HL-60 (cell line): ENCODE measurements around the gene TENM4.

Experiments used
- DNase-seq, 2 experiments: peaks; one replicate each; pipeline ENCODE4 v3.0.0-alpha.2; 2010 to 2020; ENCODE audit warnings: low read depth in 1 of 2, low spot score in 1 of 2
- H3K27ac ChIP-seq: fragments of 250-450 bp; sonication (Bioruptor Pico); replicated peaks from 2 replicates; pipeline ENCODE4 v1.5.1; 2020; ENCODE audit warnings: mild to moderate bottlenecking, moderate library complexity
- H3K27me3 ChIP-seq: fragments of 250-450 bp; sonication (Bioruptor Pico); 2 replicates; pipeline ENCODE4 v1.5.1; 2021; ENCODE audit warnings: mild to moderate bottlenecking, moderate library complexity; ENCODE audit not compliant: insufficient read depth, poor library complexity, severe bottlenecking
- H3K4me3 ChIP-seq: replicated peaks from 2 replicates; pipeline ENCODE4 v1.5.1; 2011; ENCODE audit warnings: mild to moderate bottlenecking, control low read depth, low read length; ENCODE audit not compliant: insufficient read depth
- GABPA ChIP-seq: IDR thresholded peaks from 2 replicates; pipeline ENCODE4 v1.6.1; 2012; ENCODE audit warnings: low read depth
- POLR2AphosphoS5 ChIP-seq: IDR thresholded peaks from 2 replicates; pipeline ENCODE4 v1.6.1; 2012; ENCODE audit warnings: low read depth
- SPI1 ChIP-seq: IDR thresholded peaks from 2 replicates; pipeline ENCODE4 v1.6.1; 2012; ENCODE audit warnings: low read depth, mild to moderate bottlenecking, borderline replicate concordance
- TF ChIP-seq, protein P1 (sequence below): IDR thresholded peaks from 2 replicates; pipeline ENCODE4 v1.6.1; 2012; ENCODE audit warnings: low read depth; ENCODE audit not compliant: insufficient replicate concordance
- TF ChIP-seq, protein P2 (sequence below): IDR thresholded peaks from one replicate; pipeline ENCODE4 v1.5.1; 2011; ENCODE audit warnings: low read length, control low read depth, inconsistent platforms; ENCODE audit not compliant: insufficient read depth

TENM4 gene

DNA sequence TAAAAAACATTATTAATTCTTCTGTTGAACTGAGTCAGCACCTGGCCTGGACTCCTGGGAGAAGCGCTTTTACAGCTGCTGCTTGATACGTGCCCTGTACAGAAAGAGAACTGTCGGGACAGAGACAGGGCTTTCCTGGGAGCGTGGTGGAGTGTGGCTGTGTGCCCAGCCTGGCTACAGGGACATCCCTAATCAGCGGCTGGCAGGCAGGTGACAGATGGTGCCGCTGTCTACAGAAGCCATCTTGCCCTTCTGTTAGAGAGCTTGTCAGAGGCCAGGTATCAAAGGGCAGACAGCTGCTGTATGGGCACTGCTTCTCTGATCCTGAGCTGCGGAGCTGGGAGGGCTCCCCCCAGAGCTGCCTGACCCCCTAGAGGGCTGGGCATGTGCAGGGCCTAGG, 361.8 kb downstream of the TENM4 start:
- H3K27me3 ChIP-seq = no peaks in the 10 kb centered on the region
- no peak overlapping the region for H3K27ac ChIP-seq

DNA sequence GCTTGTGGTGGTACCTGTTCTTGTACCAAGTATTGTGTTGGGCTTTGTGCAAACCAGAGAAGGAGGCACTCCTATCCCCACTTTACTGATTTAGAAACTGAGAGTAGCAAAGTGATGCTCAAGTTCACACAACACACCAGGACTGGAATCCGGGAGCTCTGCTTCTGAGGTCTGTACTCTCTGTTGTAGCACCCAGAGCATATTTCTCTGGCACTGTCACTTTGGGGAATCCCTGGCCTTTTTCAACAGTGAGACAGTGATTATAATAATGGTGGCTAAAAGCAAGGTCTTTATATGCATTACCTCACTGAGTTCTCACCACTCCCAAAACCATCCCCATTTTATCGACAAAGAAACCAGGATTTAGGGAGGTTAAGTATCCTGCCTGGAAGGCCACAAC, 362.4 kb downstream of the TENM4 start:
- no peak for TF ChIP-seq SPI1
- TF ChIP-seq, protein P1, sequence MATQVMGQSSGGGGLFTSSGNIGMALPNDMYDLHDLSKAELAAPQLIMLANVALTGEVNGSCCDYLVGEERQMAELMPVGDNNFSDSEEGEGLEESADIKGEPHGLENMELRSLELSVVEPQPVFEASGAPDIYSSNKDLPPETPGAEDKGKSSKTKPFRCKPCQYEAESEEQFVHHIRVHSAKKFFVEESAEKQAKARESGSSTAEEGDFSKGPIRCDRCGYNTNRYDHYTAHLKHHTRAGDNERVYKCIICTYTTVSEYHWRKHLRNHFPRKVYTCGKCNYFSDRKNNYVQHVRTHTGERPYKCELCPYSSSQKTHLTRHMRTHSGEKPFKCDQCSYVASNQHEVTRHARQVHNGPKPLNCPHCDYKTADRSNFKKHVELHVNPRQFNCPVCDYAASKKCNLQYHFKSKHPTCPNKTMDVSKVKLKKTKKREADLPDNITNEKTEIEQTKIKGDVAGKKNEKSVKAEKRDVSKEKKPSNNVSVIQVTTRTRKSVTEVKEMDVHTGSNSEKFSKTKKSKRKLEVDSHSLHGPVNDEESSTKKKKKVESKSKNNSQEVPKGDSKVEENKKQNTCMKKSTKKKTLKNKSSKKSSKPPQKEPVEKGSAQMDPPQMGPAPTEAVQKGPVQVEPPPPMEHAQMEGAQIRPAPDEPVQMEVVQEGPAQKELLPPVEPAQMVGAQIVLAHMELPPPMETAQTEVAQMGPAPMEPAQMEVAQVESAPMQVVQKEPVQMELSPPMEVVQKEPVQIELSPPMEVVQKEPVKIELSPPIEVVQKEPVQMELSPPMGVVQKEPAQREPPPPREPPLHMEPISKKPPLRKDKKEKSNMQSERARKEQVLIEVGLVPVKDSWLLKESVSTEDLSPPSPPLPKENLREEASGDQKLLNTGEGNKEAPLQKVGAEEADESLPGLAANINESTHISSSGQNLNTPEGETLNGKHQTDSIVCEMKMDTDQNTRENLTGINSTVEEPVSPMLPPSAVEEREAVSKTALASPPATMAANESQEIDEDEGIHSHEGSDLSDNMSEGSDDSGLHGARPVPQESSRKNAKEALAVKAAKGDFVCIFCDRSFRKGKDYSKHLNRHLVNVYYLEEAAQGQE = no peak
- TF ChIP-seq, protein P2, sequence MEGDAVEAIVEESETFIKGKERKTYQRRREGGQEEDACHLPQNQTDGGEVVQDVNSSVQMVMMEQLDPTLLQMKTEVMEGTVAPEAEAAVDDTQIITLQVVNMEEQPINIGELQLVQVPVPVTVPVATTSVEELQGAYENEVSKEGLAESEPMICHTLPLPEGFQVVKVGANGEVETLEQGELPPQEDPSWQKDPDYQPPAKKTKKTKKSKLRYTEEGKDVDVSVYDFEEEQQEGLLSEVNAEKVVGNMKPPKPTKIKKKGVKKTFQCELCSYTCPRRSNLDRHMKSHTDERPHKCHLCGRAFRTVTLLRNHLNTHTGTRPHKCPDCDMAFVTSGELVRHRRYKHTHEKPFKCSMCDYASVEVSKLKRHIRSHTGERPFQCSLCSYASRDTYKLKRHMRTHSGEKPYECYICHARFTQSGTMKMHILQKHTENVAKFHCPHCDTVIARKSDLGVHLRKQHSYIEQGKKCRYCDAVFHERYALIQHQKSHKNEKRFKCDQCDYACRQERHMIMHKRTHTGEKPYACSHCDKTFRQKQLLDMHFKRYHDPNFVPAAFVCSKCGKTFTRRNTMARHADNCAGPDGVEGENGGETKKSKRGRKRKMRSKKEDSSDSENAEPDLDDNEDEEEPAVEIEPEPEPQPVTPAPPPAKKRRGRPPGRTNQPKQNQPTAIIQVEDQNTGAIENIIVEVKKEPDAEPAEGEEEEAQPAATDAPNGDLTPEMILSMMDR = no peak
- no peak for TF ChIP-seq GABPA
- no peak for TF ChIP-seq POLR2AphosphoS5
- DNase-seq = no peak
- Histone ChIP-seq H3K27ac (no peak overlapping the region), H3K27me3 (no peaks in the 10 kb centered on the region), H3K4me3 (no peak overlapping the region)

More for the DNA sequence above, 361.8 kb downstream of the TENM4 start:
- no peak overlapping the region for H3K4me3 ChIP-seq
- DNase-seq = no peak
- TF ChIP-seq POLR2AphosphoS5 (no peak), SPI1 (no peak)

DNA sequence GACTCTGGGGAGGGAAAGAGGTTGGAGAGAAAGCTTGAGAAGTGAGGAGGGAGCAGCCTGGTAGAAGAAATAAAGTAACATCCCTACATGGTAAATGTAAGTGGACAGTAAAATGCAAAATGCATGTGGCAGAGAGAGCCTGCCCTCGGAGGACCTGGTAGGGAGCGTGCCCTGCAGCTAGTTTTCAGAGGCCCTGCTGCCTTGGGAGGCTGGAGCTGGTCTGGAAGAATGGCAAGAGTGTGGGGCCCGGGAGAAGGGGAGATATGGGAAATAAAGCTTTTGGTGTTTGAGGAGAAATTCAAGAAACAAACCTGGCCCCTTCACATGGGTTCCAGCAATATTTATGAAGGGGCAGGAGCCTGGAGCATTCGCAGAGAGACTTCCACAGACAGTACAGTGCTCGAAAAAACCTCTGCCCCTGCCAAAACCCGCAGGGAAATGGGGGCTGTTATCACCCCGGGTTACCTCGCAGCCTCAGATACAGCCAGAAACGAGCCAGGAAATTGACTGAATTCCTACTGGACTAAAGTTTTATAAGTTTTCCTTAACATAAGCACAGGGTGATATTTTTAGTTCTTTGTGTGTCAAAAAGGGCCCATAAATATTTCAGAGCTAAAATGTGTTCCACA, 363.0 kb downstream of the TENM4 start:
- no peak for TF ChIP-seq SPI1
- no peak for TF ChIP-seq POLR2AphosphoS5
- TF ChIP-seq, protein P1 = no peak
- TF ChIP-seq GABPA = no peak
- TF ChIP-seq, protein P2 = no peak
- Histone ChIP-seq H3K27ac (no peak overlapping the region), H3K4me3 (no peak overlapping the region), H3K27me3 (no peaks in the 10 kb centered on the region)
- DNase-seq = no peak

DNA sequence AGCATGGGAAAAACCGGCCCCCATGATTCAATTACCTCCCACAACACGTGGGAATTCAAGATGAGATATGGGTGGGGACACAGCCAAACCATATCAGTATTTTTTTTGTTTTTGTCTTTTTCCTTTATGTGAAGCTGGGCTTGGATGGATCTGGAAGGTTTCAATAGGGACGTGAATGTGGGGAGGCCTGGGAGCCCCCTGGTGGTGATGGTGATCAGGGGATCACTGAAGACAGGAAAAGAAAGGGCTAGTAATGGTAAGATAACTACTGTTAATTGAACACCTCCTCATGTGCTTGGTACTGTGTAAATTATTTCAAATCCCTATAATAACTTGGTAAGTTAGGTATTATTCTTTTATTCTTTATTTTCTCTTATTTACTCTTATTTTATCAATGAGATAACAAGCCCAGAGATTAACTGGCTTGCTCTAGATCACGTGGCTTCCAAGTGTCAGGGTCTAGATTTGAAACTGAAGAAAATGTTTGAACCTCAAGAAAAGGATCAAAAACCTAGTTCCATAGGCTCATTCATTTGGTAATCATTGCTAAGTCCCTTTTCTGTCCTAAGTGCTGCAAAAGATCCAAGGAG, 364.2 kb downstream of the TENM4 start:
- no peak overlapping the region for H3K4me3 ChIP-seq
- peak in 1 of 2 experiments; percentile 30 for DNase-seq
- TF ChIP-seq, protein P2 = peak; percentile 43
- TF ChIP-seq, protein P1 = no peak
- TF ChIP-seq SPI1 (no peak), GABPA (no peak)
- no peaks in the 10 kb centered on the region for H3K27me3 ChIP-seq
- no peak overlapping the region for H3K27ac ChIP-seq
